Activated CD4-positive, alpha-beta T cell treated with anti-CD3 and anti-CD28 coated beads, Interleukin-2, Interleukin-6, amounts not matched to agents 100 ng/mL and 50 ng/mL, durations not matched to agents 16 hours and 8 hours (primary cell): ENCODE results near the gene VTI1A.
"Not testable (repeated sequence)": the region's sequence is repeated elsewhere in the genome, so short reads cannot be mapped to it uniquely, and the experiment has no call there.

Experiments used
- DNase-seq: peaks from one replicate; pipeline ENCODE4 v3.0.0-alpha.2; 2020

The VTI1A gene

DNA sequence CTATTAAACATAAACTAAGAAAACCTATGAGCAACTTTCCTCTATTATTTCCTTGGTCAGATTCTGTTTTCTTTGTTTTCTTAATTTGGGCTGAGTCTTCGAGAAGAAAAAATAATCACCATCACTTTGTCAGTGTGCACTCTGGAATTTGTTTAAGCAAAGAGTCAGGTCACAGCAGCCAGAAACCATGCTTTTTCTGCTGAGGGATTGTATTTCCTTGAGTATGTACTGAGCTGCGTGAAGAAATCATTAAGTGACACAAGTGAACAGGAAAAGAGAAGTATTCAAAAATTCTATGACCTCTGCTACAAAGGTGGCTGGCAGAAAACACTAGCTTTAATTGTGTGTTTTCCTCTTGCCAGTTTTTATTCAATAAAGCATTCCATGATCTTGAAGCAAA is 249.6 kb downstream of the VTI1A start:
- no peak for DNase-seq

DNA sequence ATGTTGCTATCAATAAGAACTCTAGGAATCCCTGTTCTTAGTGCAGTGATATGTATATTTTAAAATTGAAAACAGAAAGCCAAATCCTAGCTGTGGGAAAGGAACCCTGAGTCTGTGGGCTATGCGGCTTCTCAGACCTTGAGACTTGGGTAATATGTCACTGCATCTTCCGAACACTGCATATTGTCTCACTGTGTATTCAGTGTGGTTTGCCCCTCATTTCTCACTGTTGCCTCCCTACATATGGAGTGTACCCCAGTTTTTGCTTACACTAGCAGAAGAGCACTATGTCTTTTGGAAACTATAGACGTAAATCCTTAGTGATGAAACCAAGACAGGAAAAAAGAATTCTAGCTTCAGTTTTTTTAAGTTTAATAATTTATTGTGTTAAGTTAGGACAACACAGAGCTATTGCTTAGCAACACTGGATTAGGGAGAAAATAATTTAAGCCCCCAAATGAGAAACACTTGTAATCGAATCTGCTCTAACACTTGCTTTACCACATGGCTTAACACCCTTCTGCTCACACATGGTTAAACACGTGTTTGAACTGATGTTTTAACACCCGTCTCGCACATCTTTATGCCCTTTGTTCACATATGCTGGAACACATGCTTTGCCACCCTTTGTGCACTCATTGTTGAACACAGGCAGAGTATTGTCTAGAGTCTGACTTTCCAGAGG is 251.3 kb downstream of the VTI1A start:
- no peak for DNase-seq

DNA sequence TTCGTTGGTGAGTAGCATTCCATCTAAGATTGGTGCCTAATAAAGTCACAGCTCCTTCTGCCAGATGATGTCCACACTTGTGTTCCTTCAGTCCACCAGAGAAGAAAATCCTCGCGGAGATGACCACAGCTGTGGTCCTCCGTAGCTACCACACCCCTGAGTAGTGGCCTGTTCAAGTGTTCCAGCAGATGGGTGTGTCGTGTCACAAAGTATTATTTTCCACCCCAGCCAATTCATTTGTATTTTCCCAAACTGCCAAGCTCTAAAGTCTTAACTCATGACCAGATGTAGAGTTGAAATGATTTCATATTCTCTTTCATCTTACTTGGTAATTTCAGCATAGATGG is 251.8 kb downstream of the VTI1A start:
- DNase-seq: no peak

DNA sequence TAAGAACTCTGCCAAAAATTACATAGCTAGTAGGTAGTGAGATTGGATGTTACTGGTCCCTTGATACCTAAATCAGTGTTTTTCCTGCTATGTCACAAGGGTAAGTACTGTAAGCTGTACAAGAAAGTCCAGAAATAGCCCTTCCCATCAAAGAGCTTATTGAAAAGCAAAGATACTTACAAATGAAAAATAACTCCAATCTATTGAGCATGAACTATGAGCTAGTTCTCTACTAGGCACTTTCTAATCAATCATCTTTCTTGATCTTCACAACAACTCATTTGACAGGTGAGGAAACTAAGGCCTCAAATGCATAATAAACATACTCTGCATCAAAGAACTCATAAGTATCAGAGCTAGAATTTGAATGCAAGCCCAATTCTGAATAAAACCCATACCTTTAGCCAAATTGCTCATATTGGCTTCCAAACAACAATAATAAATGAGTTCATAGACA is 253.2 kb downstream of the VTI1A start:
- DNase-seq: no peak

DNA sequence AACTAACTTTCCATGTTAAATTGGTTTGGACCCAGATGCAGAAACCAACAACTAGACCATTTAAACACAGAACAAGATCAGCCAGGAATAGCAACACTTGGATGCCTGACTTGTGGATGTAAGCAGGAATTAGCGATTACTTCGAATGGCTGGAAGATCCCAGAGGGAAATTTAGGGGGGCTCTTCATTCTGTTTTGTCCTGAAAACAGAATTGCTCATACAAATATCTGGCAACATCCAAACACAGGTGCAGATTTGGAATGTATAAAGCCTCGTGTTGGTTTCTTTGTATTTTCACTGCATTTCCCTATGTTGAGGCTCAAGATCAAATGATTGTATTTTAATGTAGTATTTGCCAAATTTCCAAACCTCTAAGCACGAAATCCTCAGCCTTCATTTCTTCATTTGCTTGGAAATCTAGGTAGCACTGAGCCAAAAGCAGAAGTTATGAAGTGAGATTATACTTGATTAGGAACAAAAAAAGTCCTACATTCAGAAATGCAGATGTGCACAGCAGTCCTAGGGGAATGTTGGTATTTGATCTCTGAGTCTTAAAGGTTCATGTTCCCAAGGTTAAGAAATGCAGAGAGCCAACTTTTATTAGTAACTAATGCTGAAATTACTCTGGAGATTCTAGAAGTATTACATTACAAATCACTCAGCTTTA is 254.3 kb downstream of the VTI1A start:
- DNase-seq: no peak

DNA sequence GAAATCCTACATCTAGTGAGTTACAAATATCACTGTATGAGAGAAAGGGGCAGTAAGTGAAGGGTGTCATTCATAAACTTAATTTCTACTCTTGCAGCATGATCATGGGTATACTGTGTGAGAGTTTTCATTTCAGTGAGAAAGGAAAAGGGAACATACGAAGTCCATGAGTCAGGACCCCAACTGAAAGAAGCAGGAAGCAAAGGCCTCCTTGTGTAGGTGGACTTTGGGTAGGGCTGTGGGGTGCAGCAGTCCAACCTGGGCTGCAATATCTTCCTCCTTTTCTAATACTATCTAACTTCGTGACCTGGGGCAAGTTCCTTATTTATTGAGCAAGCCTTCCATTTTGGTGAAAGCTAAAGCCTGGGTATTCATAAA is 254.9 kb downstream of the VTI1A start:
- no peak for DNase-seq

DNA sequence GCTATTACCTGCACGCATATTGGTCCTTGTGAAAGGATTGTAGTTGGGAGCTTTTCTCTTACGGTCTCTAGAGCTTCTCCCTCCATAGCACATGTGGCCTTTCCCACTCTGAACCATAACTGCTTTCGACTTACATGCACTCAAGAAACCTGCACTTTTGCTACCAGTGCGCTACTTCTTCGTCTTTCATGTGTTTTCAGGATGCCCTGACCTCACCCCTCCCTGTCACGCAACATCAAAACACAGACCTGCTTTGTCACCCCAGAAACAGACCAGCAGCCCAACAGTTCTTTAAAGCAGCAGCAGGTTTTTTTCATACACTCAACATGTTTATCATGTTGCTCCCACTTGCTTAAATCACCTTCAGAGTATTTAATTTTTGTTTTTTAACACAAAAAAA is 259.6 kb downstream of the VTI1A start:
- DNase-seq: no peak

DNA sequence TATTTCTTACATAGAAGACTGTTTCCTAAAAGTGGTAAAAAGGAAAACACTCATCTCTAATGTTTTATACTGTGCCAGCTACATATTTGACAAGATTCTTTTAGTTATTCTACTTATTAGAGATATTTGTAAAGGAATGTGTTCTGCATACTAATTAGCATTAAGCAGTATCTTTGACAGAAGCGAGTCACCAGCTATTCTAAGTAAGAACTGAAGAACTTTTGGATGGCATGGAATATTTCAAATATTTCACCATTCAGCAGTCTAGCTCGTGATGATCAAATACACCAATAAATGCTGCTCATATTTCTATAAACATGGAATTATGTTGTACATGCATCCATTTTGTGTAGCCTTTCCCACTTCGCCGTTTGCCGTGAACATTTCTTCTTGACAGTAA is 261.4 kb downstream of the VTI1A start:
- no peak for DNase-seq

DNA sequence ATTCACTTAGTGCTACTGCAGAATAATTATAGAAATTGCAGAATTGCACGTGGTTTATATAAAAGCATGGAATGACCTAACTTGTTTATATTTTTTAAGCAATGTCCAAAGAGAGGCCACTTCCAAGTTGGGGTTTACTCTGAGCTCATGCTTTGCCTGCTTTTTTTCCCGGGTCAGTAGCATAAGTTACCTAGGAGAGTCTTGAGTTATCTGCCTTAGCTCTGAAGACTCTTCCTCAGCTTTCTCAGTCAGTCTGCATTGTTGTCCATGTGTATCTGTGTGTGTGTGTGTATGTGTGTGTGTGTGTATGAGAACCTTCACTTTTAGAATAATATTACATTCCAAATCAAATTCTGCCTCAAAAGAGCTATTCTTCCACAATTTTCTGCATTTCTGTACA is 263.5 kb downstream of the VTI1A start:
- no peak for DNase-seq

DNA sequence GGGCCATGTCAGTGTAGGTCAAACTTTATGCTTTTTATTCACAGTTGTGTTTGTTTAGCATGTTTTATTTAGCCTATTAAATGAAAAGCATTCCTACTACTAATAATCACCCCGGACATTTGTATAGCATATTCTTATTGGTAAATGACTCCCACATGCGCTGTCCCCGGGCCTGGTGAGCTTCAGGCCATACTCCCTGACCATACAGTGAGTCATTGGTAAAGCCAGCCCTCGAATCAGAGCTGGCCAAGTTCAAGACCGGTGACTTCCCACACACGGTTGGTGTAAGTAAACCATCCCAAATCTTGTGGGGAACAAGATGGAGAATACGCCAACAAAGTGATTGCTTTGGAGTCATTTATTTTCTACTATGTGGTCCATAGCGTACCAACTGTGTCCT is 264.4 kb downstream of the VTI1A start:
- DNase-seq: no peak

DNA sequence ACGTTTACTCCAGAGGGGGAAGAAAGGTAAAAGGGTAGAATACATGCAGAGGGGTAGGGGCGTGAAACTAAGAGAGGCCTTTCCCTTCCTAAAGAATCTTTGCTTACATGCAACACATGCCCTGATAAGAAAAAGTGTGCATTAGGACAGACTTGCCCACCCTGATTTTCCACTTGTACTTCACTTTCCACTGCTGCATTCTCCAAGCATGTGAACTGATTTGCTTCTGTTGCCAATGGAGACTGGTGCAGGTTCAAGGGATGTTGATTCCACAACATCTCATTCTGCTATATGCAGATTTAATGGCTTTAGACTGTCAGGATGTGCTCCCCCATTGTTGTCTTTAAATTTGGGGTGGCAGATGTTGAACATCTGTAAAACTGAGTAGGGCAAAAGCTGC is 265.5 kb downstream of the VTI1A start:
- DNase-seq: no peak

DNA sequence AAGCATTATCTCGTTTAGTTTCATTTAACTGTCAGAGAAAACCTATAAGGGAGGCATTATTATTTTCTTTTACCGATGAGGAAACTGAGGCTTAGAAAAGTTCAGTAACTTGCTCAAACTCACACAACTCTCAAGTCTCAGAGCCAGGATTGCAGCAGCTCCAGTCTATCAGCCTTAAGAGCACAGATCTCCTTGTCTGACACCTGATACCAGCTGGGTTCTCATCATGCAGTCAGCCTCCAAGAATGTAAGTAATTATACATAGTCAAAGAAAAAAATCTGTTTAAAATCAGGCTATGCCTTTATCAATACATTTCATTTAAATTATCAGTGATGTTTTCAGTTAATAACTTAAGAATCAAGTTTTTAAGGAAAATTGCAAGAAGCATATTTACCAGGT is 266.4 kb downstream of the VTI1A start:
- DNase-seq: no peak

DNA sequence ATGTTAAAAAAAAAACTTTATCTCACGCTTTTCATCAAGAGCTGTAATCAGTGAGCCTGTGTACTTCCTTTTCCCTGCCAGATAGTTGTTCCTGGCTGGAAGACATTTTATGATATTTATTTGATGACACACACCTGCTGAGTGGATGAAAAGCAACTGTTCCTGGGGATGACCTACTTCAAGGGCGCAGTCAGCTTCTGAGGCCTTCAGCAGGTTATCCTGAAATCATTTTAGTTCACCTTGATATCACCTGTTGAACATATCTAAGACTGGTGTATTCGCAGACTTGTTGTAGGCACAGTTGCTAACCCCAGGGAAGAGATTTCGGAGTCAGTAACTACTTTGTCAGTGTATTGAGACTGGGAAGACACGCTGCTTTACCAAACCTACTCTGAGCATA is 268.6 kb downstream of the VTI1A start:
- DNase-seq: no peak

DNA sequence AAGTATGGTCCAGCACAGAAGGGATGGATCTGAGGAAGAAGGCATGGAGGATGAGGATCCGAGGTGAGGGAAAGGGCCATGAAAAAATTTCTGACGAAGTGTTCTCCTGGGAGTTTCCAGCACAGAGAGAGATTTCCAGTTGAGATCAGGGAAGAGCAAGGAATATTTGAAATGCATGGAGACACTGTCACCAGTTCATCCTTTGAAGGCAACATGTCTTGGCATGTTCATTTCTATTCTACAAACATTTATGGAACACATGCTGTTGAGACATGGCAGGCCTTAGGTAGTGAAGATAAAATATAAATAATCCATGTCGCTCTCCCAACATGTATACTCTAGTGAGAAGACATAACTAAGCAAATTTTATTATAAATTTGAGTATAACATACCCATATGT is 269.1 kb downstream of the VTI1A start:
- DNase-seq: no peak

DNA sequence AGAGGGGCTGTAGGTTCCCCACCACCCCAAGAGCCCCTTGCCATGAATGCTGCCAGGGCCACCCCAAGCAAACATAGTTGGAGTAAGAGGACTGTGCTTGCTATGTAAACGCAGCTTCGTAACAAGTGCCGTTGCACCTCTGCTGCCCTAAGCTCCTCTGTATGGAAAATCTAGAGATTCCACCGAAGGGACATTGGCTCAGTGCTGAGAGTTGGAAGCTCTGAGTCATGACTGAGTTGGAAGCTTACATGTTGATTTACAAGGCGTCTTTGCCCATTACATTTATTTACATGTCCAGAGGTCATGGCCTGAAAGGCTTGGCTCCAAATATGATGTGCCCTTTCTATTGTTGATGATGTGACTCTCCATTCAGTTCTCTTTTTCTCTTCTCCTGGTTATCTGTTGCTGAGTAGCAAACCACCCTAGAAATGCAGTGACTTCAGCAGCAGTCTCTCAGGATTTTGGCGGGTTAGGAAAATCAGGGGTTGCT is 270.0 kb downstream of the VTI1A start:
- no peak for DNase-seq

DNA sequence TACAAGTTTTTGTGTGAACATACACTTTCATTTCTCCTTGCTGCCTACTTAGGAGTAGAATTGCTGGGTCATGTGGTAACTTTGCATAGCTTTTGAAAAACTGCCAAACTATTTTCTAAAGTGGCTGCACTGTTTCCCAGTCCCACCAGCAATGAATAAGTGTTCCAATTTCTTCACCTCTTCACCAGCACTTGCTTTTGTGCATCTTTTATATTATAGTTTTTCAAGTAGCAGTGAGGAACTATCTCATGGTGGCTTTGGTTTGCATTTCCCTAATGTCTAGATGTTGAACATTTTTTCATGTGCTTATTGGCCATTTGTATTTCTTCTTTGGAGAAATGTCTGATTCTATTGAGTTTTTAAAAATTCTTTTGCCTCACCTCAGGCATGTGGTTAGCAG is 273.2 kb downstream of the VTI1A start:
- DNase-seq: no peak

DNA sequence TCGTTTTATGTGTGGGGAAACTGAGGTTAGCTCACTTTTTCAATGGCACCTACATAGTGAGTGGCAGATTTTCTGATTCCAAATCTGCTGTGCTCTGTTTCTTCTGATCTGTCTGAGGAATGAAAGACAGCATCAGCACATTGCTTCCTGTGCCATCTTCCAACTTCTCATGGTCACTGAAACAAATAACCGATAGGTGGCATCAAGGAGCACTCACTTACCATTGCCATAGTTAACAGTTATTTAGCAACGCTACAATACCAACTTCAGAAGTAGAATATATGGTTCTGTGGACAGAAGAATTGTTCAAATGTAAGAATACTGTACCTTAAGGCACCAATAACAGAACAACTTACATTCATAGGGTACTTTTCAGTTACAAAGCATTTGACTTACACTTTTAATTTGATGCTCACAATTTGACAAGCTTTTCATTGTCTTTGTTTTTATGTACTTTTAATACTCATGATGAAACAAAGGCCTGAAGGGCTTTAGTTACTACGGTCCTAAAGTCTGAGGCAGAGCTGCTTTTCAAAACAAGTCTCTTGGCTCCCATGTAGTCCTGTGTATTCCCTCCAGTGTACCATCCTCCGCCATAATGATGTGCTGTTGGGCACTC is 274.2 kb downstream of the VTI1A start:
- peak; percentile 51 for DNase-seq

DNA sequence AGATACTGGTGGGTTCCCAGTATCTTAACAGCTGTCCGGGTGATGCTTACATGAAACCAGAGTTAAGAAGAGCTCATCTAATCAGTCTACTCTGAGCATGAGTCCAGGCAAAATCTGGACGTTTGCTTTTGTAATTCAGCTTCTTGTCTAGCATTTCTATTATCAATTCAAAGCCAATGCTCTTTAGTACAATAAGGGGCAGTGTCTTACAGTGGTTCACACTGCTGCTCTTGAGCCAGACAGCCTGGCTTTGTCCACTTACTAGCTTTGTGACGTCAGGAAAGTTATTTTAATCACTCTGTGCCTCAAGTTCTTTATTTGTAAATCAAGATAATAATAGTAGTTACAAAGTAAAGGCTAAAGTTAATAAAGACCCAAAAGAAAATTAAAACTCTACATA is 275.7 kb downstream of the VTI1A start:
- no peak for DNase-seq

DNA sequence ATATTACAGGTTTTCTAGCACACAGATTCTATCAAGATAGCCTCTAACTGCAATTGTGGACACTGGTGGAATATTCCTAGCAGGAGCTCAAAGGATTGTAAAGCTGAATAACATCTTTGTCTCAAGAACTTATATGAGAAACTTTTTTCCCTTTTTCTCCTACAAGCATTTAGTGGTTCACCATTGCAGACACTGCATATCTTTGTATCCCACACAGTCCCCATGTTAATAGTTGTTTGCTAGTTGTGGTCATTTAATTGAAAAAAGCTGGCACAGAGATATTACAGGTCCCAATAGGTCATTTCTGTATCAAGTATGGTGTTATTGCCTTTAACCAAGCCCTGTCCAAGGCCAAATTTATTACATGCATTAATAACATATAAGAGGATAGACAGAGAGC is 276.9 kb downstream of the VTI1A start:
- no peak for DNase-seq

DNA sequence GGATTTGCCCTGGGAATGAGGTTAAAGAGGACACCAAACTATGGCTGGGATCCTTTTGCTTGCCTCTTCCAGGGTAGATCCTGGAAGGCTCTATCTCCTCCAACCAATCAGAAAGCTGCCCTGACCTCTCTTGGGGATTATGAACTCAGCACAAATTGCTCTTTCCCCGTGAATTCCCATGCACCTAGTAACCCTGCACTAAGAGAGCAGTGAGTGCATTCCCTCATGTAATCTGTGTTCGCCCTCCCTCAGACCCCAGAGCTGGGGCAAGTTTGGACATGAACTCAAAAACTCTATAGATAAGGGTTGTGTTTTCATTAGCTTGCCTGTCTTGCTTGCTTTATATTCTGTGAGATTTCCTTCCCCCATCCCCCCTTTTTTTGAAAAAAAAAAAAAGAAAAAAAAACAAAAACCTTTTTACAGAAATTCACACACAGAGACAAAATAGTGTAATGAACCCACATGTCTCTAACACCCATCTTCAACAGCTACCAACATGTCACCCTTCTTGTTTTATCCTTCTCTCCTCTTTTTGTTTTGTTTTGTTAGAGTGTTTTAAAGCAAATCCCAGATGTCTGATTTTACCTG is 277.5 kb downstream of the VTI1A start:
- no peak for DNase-seq

DNA sequence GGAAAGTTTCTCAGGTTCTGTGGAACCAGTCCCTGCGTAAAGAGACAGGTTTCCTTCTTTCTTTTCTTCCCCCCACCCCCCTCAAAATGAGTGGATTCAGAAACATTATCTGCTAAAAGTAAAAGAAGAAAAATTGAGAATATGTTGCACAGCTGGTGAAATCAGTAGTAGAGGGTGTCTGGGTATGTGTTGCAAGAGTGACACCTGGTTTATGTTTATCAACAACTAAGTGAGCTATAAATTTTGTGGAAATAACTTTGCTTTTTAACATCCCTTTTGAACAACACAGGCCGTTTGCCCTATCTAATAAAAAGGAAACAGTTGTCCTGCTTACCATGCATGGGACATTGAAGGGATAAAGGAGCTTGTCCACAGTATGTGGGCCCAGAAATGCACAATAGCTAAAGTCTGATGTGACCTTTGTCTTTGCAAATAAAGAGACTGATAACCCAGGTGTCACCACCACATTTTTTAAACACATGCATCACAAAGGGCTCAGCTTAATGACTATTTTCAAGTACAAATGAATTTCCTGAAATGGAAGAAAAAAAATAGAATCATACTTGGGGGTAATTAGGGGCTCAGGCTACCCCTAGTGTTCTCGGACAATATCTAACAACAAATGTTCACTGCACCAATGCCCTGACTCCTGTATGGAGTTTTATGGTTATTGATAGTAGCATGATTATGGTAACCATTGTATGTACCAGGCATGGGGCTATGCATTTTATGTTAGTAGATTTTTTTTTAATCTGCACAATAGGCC is 281.3 kb downstream of the VTI1A start:
- DNase-seq: no peak

DNA sequence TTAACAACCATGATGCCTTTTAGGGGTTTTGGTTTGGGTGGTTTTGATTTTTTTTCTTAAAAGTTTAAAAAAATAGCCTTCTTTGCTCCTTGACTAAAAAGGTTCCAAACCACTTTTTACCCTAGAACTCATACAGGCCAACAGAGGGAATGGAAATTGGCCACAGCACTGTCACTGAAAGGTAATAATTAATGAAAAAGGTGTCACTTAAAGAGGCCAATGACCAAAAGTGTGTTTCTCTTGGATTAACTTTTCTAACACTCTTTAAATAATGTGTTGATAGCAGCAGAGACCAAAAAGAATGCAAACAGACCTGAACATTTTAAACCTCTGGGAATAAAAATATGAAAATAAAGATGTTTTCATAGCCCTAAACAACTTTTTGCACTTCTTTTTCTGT is 282.0 kb downstream of the VTI1A start:
- no peak for DNase-seq

DNA sequence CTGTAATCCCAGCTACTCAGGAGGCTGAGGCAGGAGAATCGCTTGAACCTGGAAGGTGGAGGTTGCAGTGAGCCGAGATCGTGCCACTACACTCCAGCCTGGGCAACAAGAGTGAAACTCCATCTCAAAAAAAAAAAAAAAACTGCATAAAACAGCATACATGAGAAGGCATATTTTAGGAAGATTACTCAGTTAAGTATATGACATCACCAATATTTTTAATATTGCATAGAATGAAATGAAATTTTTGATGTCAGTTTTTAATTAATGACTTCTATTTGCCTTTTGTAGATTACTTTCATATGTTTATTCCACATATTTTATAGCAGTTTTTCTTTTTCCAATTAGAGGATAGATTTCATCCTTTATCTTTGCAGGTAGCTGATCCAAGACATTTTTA is 284.4 kb downstream of the VTI1A start:
- DNase-seq: not testable (repeated sequence)
